HepG2 (cell line): ENCODE data around the gene HRH3. TPM values are rescaled to one million over a fixed set of nuclear protein-coding genes. Genes with fewer than 3 reads are reported as not detected.

Source experiments
- ATAC-seq: fragments of 200-7000 bp; cut with Tn5 transposase; 3 replicates; pipeline ENCODE4 v1.9.1; 2020; ENCODE audit warnings: mild to moderate bottlenecking, moderate library complexity
- BruUV-seq: library from RNA; stranded (reverse); fragments of 400-500 nt; replicated peaks from 2 replicates; lab custom pipeline; 2021; lab: Mats Ljungman, UMichigan
- CTCF ChIA-PET: fragments of 300-600 bp; formaldehyde crosslinking; extraction: SDS; loops from one replicate; lab custom pipeline; 2021; ENCODE audit warnings: low total read pairs, inconsistent platforms, low intra/inter-chr PET ratio; lab: Yijun Ruan, JAX
- POLR2A ChIA-PET: fragments of 350-600 bp; sonication (Branson Sonifier 250); formaldehyde crosslinking; loops from one replicate; lab custom pipeline; 2020; ENCODE audit warnings: antibody characterized with exemption, inconsistent platforms; lab: Yijun Ruan, JAX
- DNase-seq: peaks from one replicate; pipeline ENCODE4 v3.0.0-alpha.2; 2015; ENCODE audit warnings: low spot score
- FAIRE-seq: peaks from 3 replicates; lab custom pipeline; 2011; peaks lifted over from hg19 to GRCh38; lab: Jason Lieb, UNC
- H2AFZ ChIP-seq: one replicate; pipeline ENCODE4 v1.6.1; 2011; ENCODE audit warnings: low read length, inconsistent platforms
- H3K27ac ChIP-seq: fragments of 300-600 bp; 3 replicates; pipeline ENCODE4 v1.8.0; 2011; ENCODE audit warnings: mixed run types, mild to moderate bottlenecking, mixed read lengths, low read length, inconsistent platforms; ENCODE audit not compliant: insufficient read depth; ENCODE audit errors: extremely low read length
- H3K27me3 ChIP-seq, 2 experiments: fragments of 200-600 bp in 1 of 2; 2 replicates in 1 of 2; 3 replicates in 1 of 2; pipeline versions ENCODE4 v1.6.0 to v1.8.0; 2011; ENCODE audit warnings: low read length in 2 of 2, mild to moderate bottlenecking in 2 of 2, moderate library complexity in 2 of 2, inconsistent platforms in 1 of 2; ENCODE audit not compliant: insufficient read depth in 2 of 2, control insufficient read depth in 1 of 2
- H3K36me3 ChIP-seq, 2 experiments: fragments of 200-600 bp in 1 of 2; replicated peaks in 1 of 2; 2 replicates in 1 of 2; 3 replicates in 1 of 2; pipeline versions ENCODE4 v1.5.1 to v1.8.0; 2011; ENCODE audit warnings: low read length in 2 of 2, inconsistent platforms in 1 of 2; ENCODE audit not compliant: insufficient read depth in 2 of 2, control insufficient read depth in 1 of 2
- H3K4me1 ChIP-seq: 2 replicates; pipeline ENCODE4 v1.5.1; 2012; ENCODE audit warnings: low read length, inconsistent platforms; ENCODE audit not compliant: insufficient read depth
- H3K4me2 ChIP-seq: 2 replicates; pipeline ENCODE4 v1.6.0; 2011; ENCODE audit warnings: low read depth, low read length, inconsistent platforms
- H3K4me3 ChIP-seq, 3 experiments: fragments of 200-600 bp in 1 of 3; sonication (generic), shearing (Covaris generic) in 1 of 3; replicated peaks in 1 of 3; 2 replicates each; pipeline ENCODE4 v1.5.1; 2011 to 2016; ENCODE audit warnings: low read length in 3 of 3, inconsistent platforms in 2 of 3, low read depth in 2 of 3, mild to moderate bottlenecking in 2 of 3, control low read depth in 1 of 3, mixed read lengths in 1 of 3; ENCODE audit not compliant: insufficient read depth in 1 of 3
- H3K79me2 ChIP-seq: one replicate; pipeline ENCODE4 v1.6.1; 2011; ENCODE audit warnings: low read length, inconsistent platforms; ENCODE audit not compliant: insufficient read depth
- H3K9ac ChIP-seq: 2 replicates; pipeline ENCODE4 v1.6.0; 2011; ENCODE audit warnings: mild to moderate bottlenecking, low read depth, low read length, inconsistent platforms; ENCODE audit not compliant: insufficient read depth
- H3K9me3 ChIP-seq: 2 replicates; pipeline ENCODE4 v1.5.1; 2012; ENCODE audit warnings: mild to moderate bottlenecking, low read length
- H4K20me1 ChIP-seq: 2 replicates; pipeline ENCODE4 v1.6.0; 2011; ENCODE audit warnings: inconsistent platforms, mild to moderate bottlenecking, low read length, moderate library complexity; ENCODE audit not compliant: insufficient read depth
- ARID5B ChIP-seq: IDR thresholded peaks from 2 replicates; pipeline ENCODE4 v1.4.0; 2020; ENCODE audit warnings: mild to moderate bottlenecking, missing genetic modification reagents
- DMAP1 ChIP-seq: IDR thresholded peaks from 2 replicates; pipeline ENCODE4 v1.6.1; 2016
- ETV5 ChIP-seq: IDR thresholded peaks from 2 replicates; pipeline ENCODE4 v1.6.1; 2018; ENCODE audit warnings: missing biosample characterization, missing genetic modification reagents, inconsistent platforms, borderline replicate concordance
- GABPB1 ChIP-seq: IDR thresholded peaks from 2 replicates; pipeline ENCODE4 v1.6.1; 2016; ENCODE audit warnings: mild to moderate bottlenecking, missing genetic modification reagents, moderate library complexity, missing compliant biosample characterization
- MXD3 ChIP-seq: IDR thresholded peaks from 2 replicates; pipeline ENCODE4 v1.6.1; 2016; ENCODE audit warnings: mild to moderate bottlenecking, missing biosample characterization, missing genetic modification reagents
- RAD51 ChIP-seq: fragments of 450-650 bp; IDR thresholded peaks from 2 replicates; pipeline ENCODE4 v1.6.1; 2016; ENCODE audit warnings: borderline replicate concordance
- RCOR2 ChIP-seq: IDR thresholded peaks from 2 replicates; pipeline ENCODE4 v1.6.1; 2016; ENCODE audit warnings: missing biosample characterization, missing genetic modification reagents
- TBL1XR1 ChIP-seq: fragments of 150-350 bp; IDR thresholded peaks from 2 replicates; pipeline ENCODE4 v1.6.1; 2014; ENCODE audit warnings: borderline replicate concordance, low read length; ENCODE audit not compliant: partially characterized antibody
- ZNF205 ChIP-seq: IDR thresholded peaks from 2 replicates; pipeline ENCODE4 v1.6.1; 2018; ENCODE audit warnings: missing biosample characterization, missing genetic modification reagents
- ZNF207 ChIP-seq: fragments of 450-650 bp; IDR thresholded peaks from 2 replicates; pipeline ENCODE4 v1.6.1; 2016; ENCODE audit warnings: antibody characterized with exemption, borderline replicate concordance
- ZNF232 ChIP-seq: sonication (generic); formaldehyde crosslinking; IDR thresholded peaks from 2 replicates; pipeline ENCODE4 v1.4.0; 2020; ENCODE audit warnings: missing genetic modification reagents, borderline replicate concordance
- ZNF3 ChIP-seq: IDR thresholded peaks from 2 replicates; pipeline ENCODE4 v1.7.0; 2017; ENCODE audit warnings: inconsistent platforms
- ZNF34 ChIP-seq: sonication (generic); formaldehyde crosslinking; IDR thresholded peaks from 2 replicates; pipeline ENCODE4 v1.4.0; 2020; ENCODE audit warnings: mild to moderate bottlenecking, missing genetic modification reagents, borderline replicate concordance
- ZNF441 ChIP-seq: sonication (generic); formaldehyde crosslinking; IDR thresholded peaks from 2 replicates; pipeline ENCODE4 v1.7.0; 2021; ENCODE audit warnings: missing genetic modification reagents, borderline replicate concordance
- ZNF644 ChIP-seq: IDR thresholded peaks from 2 replicates; pipeline ENCODE4 v1.6.1; 2016; ENCODE audit warnings: low read depth
- ZNF672 ChIP-seq: sonication (generic); formaldehyde crosslinking; IDR thresholded peaks from 2 replicates; pipeline ENCODE4 v1.8.1; 2022; ENCODE audit warnings: missing genetic modification reagents
- WGBS: methylation state at CpG from one replicate; pipeline ENCODE4 v1.1.6; 2017; ENCODE audit warnings: low lambda C conversion rate; 5-methylcytosine and 5-hydroxymethylcytosine counted together
- in situ Hi-C: cut with HindIII; loops from 2 replicates; pipeline ENCODE4 v1.10.0; 2017; ENCODE audit warnings: low pct_unique_long_range_greater_than_20kb; ENCODE audit not compliant: extremely low pct_ligation_motif_present
- intact Hi-C: fragments of 100-400 bp; cut with micrococcal nuclease; formaldehyde crosslinking; loops from one replicate; pipeline ENCODE4 v1.10.0; 2022; ENCODE audit not compliant: unreplicated experiment
- polyA plus RNA-seq, 8 experiments: library from polyadenylated mRNA; depleted of rRNA in 3 of 8; stranded (reverse) in 7 of 8; unstranded in 1 of 8; fragments of >200 nt; fragmentation: Illumina TruSeq in 4 of 8; extraction: Trizol in 4 of 8; gene quantifications; 2 replicates each; pipeline versions ENCODE4 v1.2.1 to v1.2.3, GENCODE V29; 2011 to 2016; ENCODE audit warnings: low read depth in 4 of 8, missing spikeins in 1 of 8, mixed read lengths in 1 of 8; ENCODE audit not compliant: insufficient read depth in 1 of 8
- total RNA-seq, 5 experiments: library from RNA; depleted of rRNA; stranded (reverse); fragments of >200 nt; fragmentation: Illumina TruSeq; extraction: Trizol; gene quantifications; 2 replicates each; pipeline ENCODE4 v1.2.3, GENCODE V29; 2016; ENCODE audit warnings: low read depth in 1 of 5
- TF ChIP-seq, protein P1 (sequence below): fragments of 450-650 bp; IDR thresholded peaks from 2 replicates; pipeline ENCODE4 v1.6.1; 2016

Gene HRH3
- total and polyA plus RNA-seq, 2 of the 13 experiments (the other 11 are each of a cell fraction or from before 2014, with no cell fraction given) = 0.18 TPM; not detected in 1

- DNase-seq (no peak), FAIRE-seq (no peak), ATAC-seq (peak; percentile 4)
- Histone ChIP-seq H3K9me3 (no peaks in the 10 kb centered on the region), H3K36me3 (peaks cover 11 to 20% of the 10 kb centered on the region in 2 experiments; a peak in 4 of 5 replicates), H3K27me3 (peaks cover 3 to 18% of the 10 kb centered on the region in 2 experiments; a peak in 3 of 5 replicates), H3K4me1 (peaks cover 36% of the 10 kb centered on the region), H4K20me1 (peaks cover 42% of the 10 kb centered on the region), H3K27ac (peak overlapping the region; percentile 60), H2AFZ (no peak overlapping the region), H3K79me2 (peaks cover 43% of the 10 kb centered on the region), H3K4me3 (peak overlapping the region; percentile 85 to 97 (median 86)), H3K4me2 (peak overlapping the region; percentile 97), H3K9ac (peak overlapping the region; percentile 90)
- no TSS peak for BruUV-seq
- intact Hi-C loops = loop anchor here (1.0 to 5.0 kb wide), 2 partner anchors 56 to 139 kb away; no protein-coding TSS in a partner anchor
- in situ Hi-C loops = no loop called here
- ChIA-PET POLR2A (interaction anchor here (0.6 to 1.6 kb wide), 2 partner anchors 65 to 131 kb away, joined by 3 read pairs; no protein-coding TSS in a partner anchor), CTCF (no interaction called here)
- WGBS = under 1% methylated on average over 15 of the region's 70 CpGs
- TF ChIP-seq ETV5 (CRISPR knock-in tag) (no peak), RAD51 (no peak), RCOR2 (CRISPR knock-in tag) (no peak), ZNF3 (CRISPR knock-in tag) (no peak), ARID5B (CRISPR knock-in tag) (0 out of 2 replicates have a peak, but pooled peaks have one; percentile 20), ZNF34 (CRISPR knock-in tag) (no peak), DMAP1 (peak; percentile 52; the same call in 1 of the 2 replicates), TBL1XR1 (no peak), ZNF441 (CRISPR knock-in tag) (no peak; the same call in 1 of the 2 replicates), ZNF232 (CRISPR knock-in tag) (no peak), ZNF672 (CRISPR knock-in tag) (no peak), ZNF205 (CRISPR knock-in tag) (no peak), ZNF644 (CRISPR knock-in tag) (no peak), GABPB1 (CRISPR knock-in tag) (peak; percentile 39; the same call in 1 of the 2 replicates), MXD3 (CRISPR knock-in tag) (no peak), ZNF207 (no peak)
- TF ChIP-seq, protein P1, sequence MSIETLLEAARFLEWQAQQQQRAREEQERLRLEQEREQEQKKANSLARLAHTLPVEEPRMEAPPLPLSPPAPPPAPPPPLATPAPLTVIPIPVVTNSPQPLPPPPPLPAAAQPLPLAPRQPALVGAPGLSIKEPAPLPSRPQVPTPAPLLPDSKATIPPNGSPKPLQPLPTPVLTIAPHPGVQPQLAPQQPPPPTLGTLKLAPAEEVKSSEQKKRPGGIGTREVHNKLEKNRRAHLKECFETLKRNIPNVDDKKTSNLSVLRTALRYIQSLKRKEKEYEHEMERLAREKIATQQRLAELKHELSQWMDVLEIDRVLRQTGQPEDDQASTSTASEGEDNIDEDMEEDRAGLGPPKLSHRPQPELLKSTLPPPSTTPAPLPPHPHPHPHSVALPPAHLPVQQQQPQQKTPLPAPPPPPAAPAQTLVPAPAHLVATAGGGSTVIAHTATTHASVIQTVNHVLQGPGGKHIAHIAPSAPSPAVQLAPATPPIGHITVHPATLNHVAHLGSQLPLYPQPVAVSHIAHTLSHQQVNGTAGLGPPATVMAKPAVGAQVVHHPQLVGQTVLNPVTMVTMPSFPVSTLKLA = no peak
These were observed 18.6 kb upstream of the HRH3 start for GRCh38 chr20:62238569-62239277.
